A549 (cell line): ENCODE measurements around the gene FUT3.

ENCODE experiments used
- CTCF ChIP-seq: fragments of >200 bp; sonication (Bioruptor Twin); formaldehyde crosslinking; IDR thresholded peaks from 3 replicates; pipeline ENCODE4 v1.5.1; 2016
- FOXS1 ChIP-seq: fragments of 250-450 bp; sonication (Bioruptor Pico); IDR thresholded peaks from 2 replicates; pipeline ENCODE4 v1.5.0; 2020; ENCODE audit warnings: mild to moderate bottlenecking, moderate library complexity
- MAFK ChIP-seq: fragments of 450-650 bp; IDR thresholded peaks from 2 replicates; pipeline ENCODE4 v1.6.1; 2014; ENCODE audit not compliant: partially characterized antibody
- NFE2L2 ChIP-seq: fragments of 150-350 bp; conservative IDR thresholded peaks from 2 replicates; pipeline ENCODE4 v1.6.1; 2014; ENCODE audit warnings: low read length
- POLR2A ChIP-seq: IDR thresholded peaks from 2 replicates; pipeline ENCODE4 v1.6.1; 2012; ENCODE audit warnings: mild to moderate bottlenecking, low read length
- TP53 ChIP-seq: fragments of 250-450 bp; sonication (Bioruptor Pico); IDR thresholded peaks from 2 replicates; pipeline ENCODE4 v1.5.0; 2021; ENCODE audit warnings: mild to moderate bottlenecking, moderate library complexity

DNA sequence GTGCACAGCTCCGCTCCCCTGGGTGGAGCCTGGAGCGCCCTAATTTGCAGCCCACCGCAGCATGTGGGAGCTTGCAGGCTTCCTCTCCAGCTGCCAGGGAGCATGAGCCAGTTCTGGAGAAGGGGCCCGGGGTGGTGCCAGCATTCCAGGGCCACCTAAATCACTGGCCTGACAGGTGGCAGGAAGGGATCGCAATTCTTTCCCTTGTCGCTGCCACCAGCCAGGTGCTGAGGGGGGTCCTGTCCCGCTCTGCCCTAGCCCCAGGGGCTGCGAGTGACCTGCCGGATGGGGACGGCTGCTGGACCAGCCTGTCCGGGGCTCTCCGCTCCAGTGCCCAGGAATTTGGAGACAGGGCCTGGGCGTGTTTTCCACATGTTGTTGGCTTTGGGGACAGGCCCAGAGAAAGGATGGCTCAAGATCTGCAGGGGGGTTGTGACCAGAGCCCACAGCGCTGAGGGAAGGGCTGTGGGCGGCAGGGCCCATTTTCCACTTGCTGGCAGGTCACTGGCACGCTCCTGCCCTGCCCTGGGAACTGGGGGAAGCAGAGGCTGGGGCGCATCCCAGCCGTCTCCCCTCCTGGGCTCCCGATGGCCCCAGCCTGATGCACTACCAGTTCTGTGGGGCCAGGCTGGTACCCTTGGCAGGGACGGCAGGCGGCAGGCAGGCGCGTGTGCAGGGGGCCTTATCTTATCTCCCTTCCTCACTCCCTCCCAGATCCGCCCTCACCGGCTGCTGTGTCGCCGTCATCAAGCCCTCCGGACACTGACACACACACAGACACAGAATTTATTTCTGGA is 42.9 kb upstream of the FUT3 start:
- no peak for TF ChIP-seq FOXS1 (CRISPR knock-in tag)
- no peak for TF ChIP-seq CTCF
- TF ChIP-seq NFE2L2 = no peak
- no peak for TF ChIP-seq MAFK
- TF ChIP-seq POLR2A = no peak
- no peak for TF ChIP-seq TP53 (CRISPR knock-in tag)
